HCT116 (cell line): ENCODE data around the gene BTNL2. TPM values are rescaled to one million over a fixed set of nuclear protein-coding genes. Genes with fewer than 3 reads are reported as not detected.

Source experiments
- ATAC-seq: fragments of 200-7000 bp; cut with Tn5 transposase; 2 replicates; pipeline ENCODE4 v1.9.1; 2020; ENCODE audit warnings: mild to moderate bottlenecking, moderate library complexity
- BruUV-seq: library from RNA; stranded (reverse); fragments of 400-500 nt; replicated peaks from 2 replicates; lab custom pipeline; 2021; lab: Mats Ljungman, UMichigan
- CTCF ChIA-PET: fragments of 300-600 bp; sonication (Branson Sonifier 250); formaldehyde crosslinking; loops from one replicate; lab custom pipeline; 2021; ENCODE audit warnings: antibody characterized with exemption; lab: Charles Lee
- POLR2A ChIA-PET: fragments of 300-600, 350-600 bp; sonication (Branson Sonifier 250); formaldehyde crosslinking; loops from one replicate; lab custom pipeline; 2021; ENCODE audit warnings: antibody characterized with exemption; lab: Charles Lee
- RAD21 ChIA-PET, 2 experiments: fragments of 300-600 bp; sonication (Branson Sonifier 250); formaldehyde crosslinking; loops; one replicate each; lab custom pipeline; 2023; ENCODE audit warnings: low total read pairs in 2 of 2; ENCODE audit not compliant: uncharacterized antibody in 2 of 2, unreplicated experiment in 2 of 2, low non-redundant PET in 1 of 2; lab: Charles Lee
- DNase-seq: peaks from one replicate; pipeline ENCODE4 v3.0.0-alpha.2; 2010; ENCODE audit warnings: low read depth, low spot score
- H2AFZ ChIP-seq: fragments of 200-600 bp; shearing (Covaris generic), sonication (generic); 2 replicates; pipeline ENCODE4 v1.6.1; 2017; ENCODE audit warnings: low read depth, mixed run types, mixed read lengths, antibody characterized with exemption, low read length; ENCODE audit not compliant: poor library complexity, severe bottlenecking
- H3K27ac ChIP-seq: 2 replicates; pipeline ENCODE4 v1.5.1; 2012; ENCODE audit warnings: low read depth, low read length
- H3K27me3 ChIP-seq: fragments of 200-600 bp; sonication (generic); 2 replicates; pipeline ENCODE4 v1.6.1; 2016; ENCODE audit warnings: mixed run types, low read length, mixed read lengths; ENCODE audit not compliant: insufficient read depth
- H3K36me3 ChIP-seq, 2 experiments: fragments of 200-500 bp in 1 of 2; fragments of 200-600 bp in 1 of 2; sonication (Bioruptor generic) in 1 of 2; sonication (generic) in 1 of 2; 2 replicates each; pipeline versions ENCODE4 v1.5.1 to v1.6.1; 2014 to 2016; ENCODE audit warnings: low read length in 2 of 2, inconsistent platforms in 1 of 2, mixed read lengths in 1 of 2, mixed run types in 1 of 2; ENCODE audit not compliant: insufficient read depth in 2 of 2, control insufficient read depth in 1 of 2
- H3K4me1 ChIP-seq, 2 experiments: fragments of 200-600 bp in 1 of 2; sonication (generic) in 1 of 2; 2 replicates each; pipeline versions ENCODE4 v1.5.1 to v1.6.1; 2012 to 2017; ENCODE audit warnings: low read length in 2 of 2, inconsistent platforms in 1 of 2, mild to moderate bottlenecking in 1 of 2, mixed read lengths in 1 of 2, mixed run types in 1 of 2, moderate library complexity in 1 of 2; ENCODE audit not compliant: insufficient read depth in 2 of 2, control insufficient read depth in 1 of 2
- H3K4me2 ChIP-seq: fragments of 200-600 bp; sonication (generic); 2 replicates; pipeline ENCODE4 v1.6.1; 2017; ENCODE audit warnings: mixed run types, low read length, mixed read lengths
- H3K4me3 ChIP-seq, 2 experiments: fragments of 200-600 bp in 1 of 2; sonication (generic) in 1 of 2; replicated peaks in 1 of 2; 2 replicates each; pipeline ENCODE4 v1.5.1; 2011 to 2016; ENCODE audit warnings: low read length in 2 of 2, control low read depth in 1 of 2, low read depth in 1 of 2, mild to moderate bottlenecking in 1 of 2, mixed read lengths in 1 of 2, mixed run types in 1 of 2
- H3K79me2 ChIP-seq: fragments of 200-600 bp; sonication (generic); 2 replicates; pipeline ENCODE4 v1.6.1; 2017; ENCODE audit warnings: mild to moderate bottlenecking, mixed run types, low read length, moderate library complexity, mixed read lengths; ENCODE audit not compliant: insufficient read depth
- H3K9ac ChIP-seq: fragments of 200-600 bp; sonication (generic); 2 replicates; pipeline ENCODE4 v1.6.1; 2016; ENCODE audit warnings: low read length, mixed read lengths
- H3K9me2 ChIP-seq: fragments of 200-600 bp; sonication (generic), shearing (Covaris generic); 2 replicates; pipeline ENCODE4 v1.6.1; 2017; ENCODE audit warnings: mixed run types, mild to moderate bottlenecking, moderate library complexity; ENCODE audit not compliant: insufficient read depth
- H3K9me3 ChIP-seq, 2 experiments: fragments of 200-500 bp in 1 of 2; fragments of 200-600 bp in 1 of 2; sonication (Bioruptor generic) in 1 of 2; sonication (generic) in 1 of 2; 2 replicates each; pipeline ENCODE4 v1.6.1; 2014 to 2017; ENCODE audit warnings: low read length in 2 of 2, mixed read lengths in 2 of 2, inconsistent platforms in 1 of 2, low read depth in 1 of 2, mild to moderate bottlenecking in 1 of 2, mixed run types in 1 of 2, moderate library complexity in 1 of 2; ENCODE audit not compliant: control insufficient read depth in 1 of 2, insufficient read depth in 1 of 2
- H4K20me1 ChIP-seq: fragments of 200-600 bp; sonication (generic), shearing (Covaris generic); 2 replicates; pipeline ENCODE4 v1.6.1; 2017; ENCODE audit warnings: mixed run types, mild to moderate bottlenecking, moderate library complexity; ENCODE audit not compliant: insufficient read depth
- CEBPB ChIP-seq: IDR thresholded peaks from 2 replicates; pipeline ENCODE4 v1.6.1; 2012; ENCODE audit warnings: low read depth
- CTCF ChIP-seq, 3 experiments: fragments of 200-600 bp in 1 of 3; sonication (generic) in 1 of 3; IDR thresholded peaks in 2 of 3; conservative IDR thresholded peaks in 1 of 3; 2 replicates each; pipeline ENCODE4 v1.5.1; 2012 to 2017; ENCODE audit warnings: low read depth in 2 of 3, low read length in 2 of 3, antibody characterized with exemption in 1 of 3, borderline replicate concordance in 1 of 3, control low read depth in 1 of 3, mild to moderate bottlenecking in 1 of 3, mixed read lengths in 1 of 3, mixed run types in 1 of 3, moderate library complexity in 1 of 3; ENCODE audit not compliant: insufficient read depth in 1 of 3
- ELF1 ChIP-seq: IDR thresholded peaks from 2 replicates; pipeline ENCODE4 v1.6.1; 2012; ENCODE audit warnings: low read depth, borderline replicate concordance
- EZH2 ChIP-seq: fragments of 200-600 bp; sonication (generic); IDR thresholded peaks from 2 replicates; pipeline ENCODE4 v1.6.1; 2017; ENCODE audit warnings: antibody characterized with exemption, mixed run types
- EZH2phosphoT487 ChIP-seq: fragments of 200-600 bp; IDR thresholded peaks from 2 replicates; pipeline ENCODE4 v1.6.1; 2018; ENCODE audit warnings: antibody characterized with exemption, borderline replicate concordance
- POLR2A ChIP-seq: IDR thresholded peaks from 2 replicates; pipeline ENCODE4 v1.7.0; 2011; ENCODE audit warnings: borderline replicate concordance; ENCODE audit not compliant: insufficient read depth, insufficient read length; ENCODE audit errors: extremely low read depth
- POLR2AphosphoS5 ChIP-seq: IDR thresholded peaks from 2 replicates; pipeline ENCODE4 v1.6.1; 2011; ENCODE audit warnings: mild to moderate bottlenecking, low read depth, low read length, moderate library complexity
- RAD21 ChIP-seq: IDR thresholded peaks from 2 replicates; pipeline ENCODE4 v1.6.1; 2012; ENCODE audit warnings: low read depth, mild to moderate bottlenecking
- REST ChIP-seq: IDR thresholded peaks from 2 replicates; pipeline ENCODE4 v1.6.1; 2012; ENCODE audit warnings: low read depth
- SIN3A ChIP-seq: IDR thresholded peaks from 2 replicates; pipeline ENCODE4 v1.6.1; 2012; ENCODE audit warnings: low read depth
- SP1 ChIP-seq: IDR thresholded peaks from 2 replicates; pipeline ENCODE4 v1.6.1; 2012; ENCODE audit warnings: low read depth
- SRF ChIP-seq: IDR thresholded peaks from 2 replicates; pipeline ENCODE4 v1.6.1; 2012; ENCODE audit warnings: low read depth
- TCF7L2 ChIP-seq: IDR thresholded peaks from 2 replicates; pipeline ENCODE4 v1.7.0; 2011; ENCODE audit warnings: borderline replicate concordance, inconsistent platforms; ENCODE audit not compliant: insufficient read depth, insufficient read length; ENCODE audit errors: extremely low read depth
- YY1 ChIP-seq: IDR thresholded peaks from 2 replicates; pipeline ENCODE4 v1.6.1; 2011; ENCODE audit warnings: low read length, low read depth, moderate library complexity, mild to moderate bottlenecking; ENCODE audit not compliant: insufficient replicate concordance; ENCODE audit errors: extremely low read depth
- ZFX ChIP-seq: fragments of 450-650 bp; IDR thresholded peaks from 2 replicates; pipeline ENCODE4 v1.6.1; 2017
- ZNF274 ChIP-seq: fragments of 200-500 bp; sonication (Bioruptor generic); IDR thresholded peaks from 2 replicates; pipeline ENCODE4 v1.6.1; 2014; ENCODE audit warnings: mild to moderate bottlenecking, low read depth, low read length, inconsistent platforms
- intact Hi-C: fragments of 100-400 bp; cut with micrococcal nuclease; formaldehyde crosslinking; loops from 2 replicates; pipeline ENCODE4 v1.10.0; 2022
- total RNA-seq: library from RNA; stranded (reverse); gene quantifications from one replicate; pipeline ENCODE4 v1.2.1, GENCODE V29; 2021; ENCODE audit not compliant: unreplicated experiment

BTNL2 gene
- total RNA-seq, 1 experiment from 2014 or later: not detected

- TF ChIP-seq CTCF (IDR thresholded peaks at IDR 0.05 in 2 of 3, conservative IDR thresholded peaks at IDR 0.05 in 1 of 3; ENCODE audit: borderline replicate concordance in 1 of 3, insufficient read depth in 1 of 3, low read depth in 2 of 3, low read length in 2 of 3): no peak
- TF ChIP-seq SIN3A: no peak
- TF ChIP-seq EZH2phosphoT487: no peak
- no peak for TF ChIP-seq SRF
- TF ChIP-seq POLR2A: no peak
- TF ChIP-seq SP1: no peak
Observed at GRCh38 chr6:32387589-32388340, 19.2 kb downstream of the BTNL2 start (continued).

DNA sequence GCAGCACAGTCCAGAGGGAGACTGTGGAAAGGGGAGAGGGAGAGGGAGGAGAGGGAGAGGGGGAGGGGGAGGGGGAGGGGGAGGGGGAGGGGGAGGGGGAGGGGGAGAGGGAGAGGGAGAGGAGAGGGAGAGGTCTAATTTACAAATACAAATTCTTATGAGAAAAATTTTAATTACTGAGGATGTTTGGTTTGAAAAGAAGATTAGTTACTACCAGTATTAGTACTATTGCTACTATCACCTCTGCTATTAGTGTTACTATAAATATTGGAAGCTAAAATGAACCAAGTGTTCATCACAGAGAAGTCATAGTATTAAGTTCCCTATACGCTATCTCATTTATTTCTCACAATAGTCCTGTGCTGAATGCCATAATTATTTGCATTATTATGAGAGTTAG is 20.9 kb downstream of the BTNL2 start:
- Histone ChIP-seq H3K36me3 (no peaks in the 10 kb centered on the region), H3K79me2 (no peaks in the 10 kb centered on the region), H3K27me3 (peaks cover 4% of the 10 kb centered on the region; the same call in 1 of the 2 replicates), H3K9me3 (no peaks in the 10 kb centered on the region), H3K4me2 (no peak overlapping the region), H3K27ac (no peak overlapping the region), H3K9me2 (no peaks in the 10 kb centered on the region), H4K20me1 (no peaks in the 10 kb centered on the region), H3K4me3 (no peak overlapping the region), H3K9ac (no peak overlapping the region), H2AFZ (no peak overlapping the region), H3K4me1 (no peaks in the 10 kb centered on the region)
- ATAC-seq: no peak
- intact Hi-C loops: no loop called here
- ChIA-PET RAD21 (no interaction called here), POLR2A (no interaction called here), CTCF (interaction anchor here (1.1 to 1.3 kb wide), 2 partner anchors 141 to 482 kb away, joined by 3 read pairs; no protein-coding TSS in a partner anchor)
- no peak for DNase-seq
- no TSS peak for BruUV-seq
- no peak for TF ChIP-seq CEBPB
- TF ChIP-seq EZH2phosphoT487: no peak
- no peak for TF ChIP-seq RAD21
- no peak for TF ChIP-seq YY1
- no peak for TF ChIP-seq EZH2
- TF ChIP-seq CTCF (IDR thresholded peaks at IDR 0.05 in 2 of 3, conservative IDR thresholded peaks at IDR 0.05 in 1 of 3; ENCODE audit: borderline replicate concordance in 1 of 3, insufficient read depth in 1 of 3, low read depth in 2 of 3, low read length in 2 of 3): no peak
- no peak for TF ChIP-seq ZNF274
- TF ChIP-seq SIN3A: no peak
- TF ChIP-seq REST: no peak
- no peak for TF ChIP-seq ZFX
- no peak for TF ChIP-seq POLR2AphosphoS5
- no peak for TF ChIP-seq ELF1
- no peak for TF ChIP-seq TCF7L2
- no peak for TF ChIP-seq POLR2A
